Measurements from ENCODE around the gene ELN. TPM values are rescaled to one million over a fixed set of nuclear protein-coding genes. Genes with fewer than 3 reads are reported as not detected.

Gene ELN
- polyA plus RNA-seq, 6 donors from 2014 or later: not detected

DNA sequence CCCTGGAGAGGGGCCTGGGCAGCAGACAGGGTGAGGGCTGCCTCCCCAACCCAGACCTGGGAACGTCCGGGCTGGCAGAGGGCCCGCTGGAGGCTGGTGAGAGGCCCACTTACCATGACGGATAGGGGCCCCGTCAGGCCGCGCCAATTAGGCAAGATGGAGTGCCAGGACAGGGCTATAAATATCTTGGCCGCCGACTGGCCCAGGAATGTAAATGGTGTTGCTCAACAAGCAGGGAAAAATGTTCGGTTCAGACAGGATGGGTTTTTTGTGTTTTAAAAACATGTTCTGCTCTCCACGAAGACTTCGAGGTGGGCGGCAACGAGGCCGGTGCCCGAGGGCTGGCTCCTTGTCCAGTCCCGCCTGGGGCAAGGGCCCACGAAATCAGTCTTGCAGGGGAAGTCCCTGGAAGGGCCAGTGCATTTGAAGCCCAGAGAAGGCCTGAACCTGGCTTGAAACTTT lies 35.8 kb upstream of the ELN start:
- peaks cover 3 to 15% (median 13%) of the 10 kb centered on the region in 3 donors for H3K27me3 Mint-ChIP-seq
- ATAC-seq (ENCODE audit: low read depth in 2 of 2) (no peak), DNase-seq (no peak)
- H3K36me3 Mint-ChIP-seq: peaks cover 0 to 5% of the 10 kb centered on the region in 2 donors
- H3K27ac Mint-ChIP-seq: no peak overlapping the region
- H3K4me1 Mint-ChIP-seq: no peaks in the 10 kb centered on the region
- H3K4me3 Mint-ChIP-seq: no peak overlapping the region
- peaks cover 4 to 22% (median 9%) of the 10 kb centered on the region in 7 donors for H3K9me3 Mint-ChIP-seq

DNA sequence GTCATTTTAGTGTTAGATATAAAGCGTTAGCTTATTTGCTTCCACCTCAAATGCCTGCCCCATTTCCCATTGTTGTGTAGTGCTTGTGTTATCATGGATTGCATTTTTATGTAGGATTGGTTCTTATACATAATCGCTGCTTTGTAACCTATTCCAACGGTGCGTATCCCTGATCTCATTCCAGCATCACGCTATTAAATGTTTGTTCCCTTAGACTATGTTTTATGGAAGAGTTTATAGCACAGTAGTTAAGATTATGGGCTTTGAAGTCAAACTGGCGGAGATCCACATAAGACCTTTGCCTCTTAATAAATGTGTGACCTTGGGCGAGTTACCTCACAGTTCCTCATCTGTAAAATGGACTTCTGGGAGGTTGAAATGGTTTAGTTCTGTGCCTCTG lies 34.0 kb upstream of the ELN start:
- Mint-ChIP-seq H3K27ac (no peak overlapping the region), H3K27me3 (peaks cover 5 to 21% (median 20%) of the 10 kb centered on the region in 3 donors), H3K4me1 (no peaks in the 10 kb centered on the region), H3K36me3 (peaks cover 0 to 7% of the 10 kb centered on the region in 2 donors), H3K4me3 (no peak overlapping the region), H3K9me3 (peaks cover 4 to 22% (median 9%) of the 10 kb centered on the region in 7 donors)
- ATAC-seq (ENCODE audit: low read depth in 2 of 2) (no peak), DNase-seq (no peak)

DNA sequence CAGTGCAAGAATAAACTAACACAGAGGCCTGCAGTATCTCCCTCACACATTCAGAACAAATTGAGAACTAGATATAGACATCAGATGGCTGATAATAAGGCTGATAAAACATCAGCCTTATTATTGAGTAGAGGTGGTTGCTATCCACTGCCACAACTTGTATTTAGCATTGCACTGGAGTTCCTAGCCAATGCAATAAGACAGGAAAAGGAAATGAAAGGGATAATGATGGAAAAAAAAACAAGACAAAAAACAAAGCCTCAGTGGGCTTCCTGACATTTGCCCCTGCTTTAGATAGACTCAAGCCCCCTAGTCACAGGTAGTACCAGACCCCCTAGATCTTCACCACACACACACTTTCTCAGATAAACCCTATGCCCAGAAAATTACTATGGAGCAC lies 33.2 kb upstream of the ELN start:
- Mint-ChIP-seq H3K27ac (no peak overlapping the region), H3K4me1 (no peaks in the 10 kb centered on the region), H3K9me3 (peaks cover 4 to 22% (median 10%) of the 10 kb centered on the region in 7 donors), H3K36me3 (peaks cover 0 to 7% of the 10 kb centered on the region in 2 donors), H3K27me3 (peaks cover 5 to 21% (median 20%) of the 10 kb centered on the region in 3 donors), H3K4me3 (no peak overlapping the region)
- DNase-seq: no peak
- ATAC-seq (ENCODE audit: low read depth in 2 of 2): no peak

DNA sequence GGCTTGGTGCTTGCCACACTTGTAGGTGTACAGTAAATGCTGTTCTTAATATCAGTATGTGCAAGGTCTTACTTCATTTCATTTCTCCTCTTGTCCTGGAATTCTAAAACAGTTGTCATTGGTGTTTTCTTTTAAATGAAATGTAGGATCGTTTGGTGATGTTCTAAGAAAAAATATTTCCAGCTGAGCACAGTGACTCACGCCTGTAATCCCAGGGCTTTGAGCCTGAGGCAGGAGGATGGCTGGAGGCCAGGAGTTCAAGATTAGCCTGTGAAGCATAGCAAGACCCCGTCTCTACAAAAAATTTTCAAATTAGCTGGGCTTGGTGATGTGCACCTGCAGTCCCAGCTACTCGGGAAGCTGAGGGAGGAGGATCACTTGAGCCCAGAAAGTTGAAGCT lies 32.6 kb upstream of the ELN start:
- peaks cover 4 to 22% (median 10%) of the 10 kb centered on the region in 7 donors for H3K9me3 Mint-ChIP-seq
- DNase-seq (no peak), ATAC-seq (ENCODE audit: low read depth in 2 of 2) (no peak)
- H3K27ac Mint-ChIP-seq: no peak overlapping the region
- peaks cover 5 to 21% (median 20%) of the 10 kb centered on the region in 3 donors for H3K27me3 Mint-ChIP-seq
- peaks cover 0 to 7% of the 10 kb centered on the region in 2 donors for H3K36me3 Mint-ChIP-seq
- H3K4me3 Mint-ChIP-seq: no peak overlapping the region
- H3K4me1 Mint-ChIP-seq: no peaks in the 10 kb centered on the region

DNA sequence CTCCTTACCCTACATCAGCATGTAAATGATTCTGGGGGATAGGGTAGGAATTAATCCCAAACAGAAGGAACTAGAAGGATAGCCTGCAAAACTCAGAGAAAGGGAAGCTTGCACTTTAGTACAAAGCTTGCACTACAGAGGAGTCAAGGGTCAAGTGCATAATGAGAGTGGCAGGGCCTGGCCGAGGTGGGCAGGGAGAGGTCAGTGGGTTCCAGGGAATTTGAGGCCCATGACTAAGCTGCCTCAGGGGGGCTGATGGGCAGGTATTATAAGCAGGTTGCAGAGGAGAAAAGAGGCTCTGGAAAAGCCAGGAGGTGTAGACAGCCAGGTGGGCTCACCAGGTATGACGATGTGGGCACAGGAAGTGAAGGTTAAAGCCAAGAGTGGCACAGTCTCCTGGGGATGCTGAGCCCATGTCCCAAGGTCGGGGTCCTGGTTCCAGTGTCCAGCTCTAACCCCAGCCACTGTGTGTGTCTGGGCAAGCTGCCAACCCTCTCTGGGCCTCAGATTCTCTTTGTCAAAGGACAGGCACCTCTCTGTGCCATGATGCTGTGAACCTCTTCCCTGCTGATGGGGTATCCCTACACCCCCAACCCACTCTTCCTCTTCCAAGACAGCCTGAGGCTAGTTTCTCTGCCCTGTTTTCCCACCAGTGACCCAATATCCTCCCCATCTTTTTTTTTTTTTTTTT lies 32.0 kb upstream of the ELN start:
- ATAC-seq (ENCODE audit: low read depth in 2 of 2) (no peak), DNase-seq (no peak)
- H3K36me3 Mint-ChIP-seq: peaks cover 0 to 7% of the 10 kb centered on the region in 2 donors
- H3K4me3 Mint-ChIP-seq: no peak overlapping the region
- peaks cover 5 to 26% (median 20%) of the 10 kb centered on the region in 3 donors for H3K27me3 Mint-ChIP-seq
- no peaks in the 10 kb centered on the region for H3K4me1 Mint-ChIP-seq
- peaks cover 4 to 22% (median 10%) of the 10 kb centered on the region in 7 donors for H3K9me3 Mint-ChIP-seq
- H3K27ac Mint-ChIP-seq: no peak overlapping the region

DNA sequence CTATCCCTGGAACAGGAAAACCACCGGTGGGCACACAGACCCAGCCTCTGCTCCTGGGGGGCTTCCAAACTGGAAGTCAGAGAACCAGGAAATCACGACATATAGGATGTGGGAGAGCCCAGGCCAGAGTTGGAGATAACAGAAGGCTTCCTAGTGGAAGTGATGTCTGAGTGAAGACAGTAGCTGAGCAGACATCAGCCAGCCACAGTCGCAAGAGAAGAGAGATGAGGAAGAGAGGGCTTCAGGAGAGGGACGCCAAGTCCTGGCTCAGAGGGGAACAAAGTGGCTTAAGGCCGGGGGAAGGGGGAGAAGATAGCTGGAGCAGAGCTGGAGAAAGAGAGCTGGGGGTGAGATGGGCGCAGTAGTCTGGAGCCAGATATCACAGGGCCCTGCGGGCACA lies 30.9 kb upstream of the ELN start:
- H3K4me3 Mint-ChIP-seq: no peak overlapping the region
- DNase-seq: no peak
- ATAC-seq (ENCODE audit: low read depth in 2 of 2): no peak
- H3K36me3 Mint-ChIP-seq: peaks cover 0 to 7% of the 10 kb centered on the region in 2 donors
- H3K9me3 Mint-ChIP-seq: peaks cover 4 to 22% (median 10%) of the 10 kb centered on the region in 7 donors
- peak overlapping the region in 1 of 6 donors; percentile 43 for H3K27ac Mint-ChIP-seq
- no peaks in the 10 kb centered on the region for H3K4me1 Mint-ChIP-seq
- peaks cover 9 to 26% (median 20%) of the 10 kb centered on the region in 3 donors for H3K27me3 Mint-ChIP-seq

DNA sequence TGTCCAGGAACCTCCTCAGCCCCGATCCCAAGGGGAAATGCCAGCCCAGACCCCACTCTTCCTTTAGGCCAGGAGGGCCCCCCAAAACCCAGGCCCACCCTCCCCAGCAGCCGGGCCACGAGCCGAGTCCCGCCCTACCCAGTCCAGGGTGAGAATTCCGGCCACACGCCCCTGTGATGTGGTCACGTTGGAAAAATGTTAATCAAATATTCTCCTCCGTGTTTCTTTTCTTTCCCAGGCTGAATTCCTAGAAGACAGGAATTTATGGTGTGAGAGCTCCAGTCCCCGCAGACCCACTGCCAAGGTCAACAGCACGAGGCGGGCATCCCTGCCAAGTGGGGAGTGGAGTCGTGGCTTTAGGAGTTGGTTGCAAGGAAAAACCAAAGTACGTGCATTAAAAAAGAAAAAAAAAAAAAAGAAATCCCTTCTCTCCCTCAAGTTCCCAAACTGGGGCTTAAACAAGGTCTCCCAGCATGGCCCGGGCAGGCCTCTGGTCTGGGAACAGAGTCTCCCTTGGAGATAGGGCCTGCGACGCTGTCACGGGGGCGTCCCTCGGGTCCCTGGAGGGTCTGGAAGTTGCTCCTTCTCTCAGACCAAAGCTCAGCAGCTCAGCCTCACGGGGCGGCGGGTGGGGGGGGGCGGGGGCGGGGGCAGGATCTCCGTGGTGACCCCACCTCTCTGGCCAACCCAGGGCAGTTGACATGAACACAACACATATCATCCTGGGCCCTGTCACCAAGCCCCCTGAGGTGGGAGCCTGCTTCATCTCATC lies 28.1 kb upstream of the ELN start:
- peaks cover 0 to 7% of the 10 kb centered on the region in 2 donors for H3K36me3 Mint-ChIP-seq
- H3K4me1 Mint-ChIP-seq: peaks cover 5 to 6% (median 5%) of the 10 kb centered on the region in 3 donors
- peak overlapping the region in 1 of 6 donors; percentile 22 for H3K27ac Mint-ChIP-seq
- peaks cover 0 to 12% (median 6%) of the 10 kb centered on the region in 7 donors for H3K9me3 Mint-ChIP-seq
- no peak overlapping the region for H3K4me3 Mint-ChIP-seq
- peaks cover 9 to 27% (median 26%) of the 10 kb centered on the region in 3 donors for H3K27me3 Mint-ChIP-seq
- no peak for DNase-seq
- no peak for ATAC-seq (ENCODE audit: low read depth in 2 of 2)

DNA sequence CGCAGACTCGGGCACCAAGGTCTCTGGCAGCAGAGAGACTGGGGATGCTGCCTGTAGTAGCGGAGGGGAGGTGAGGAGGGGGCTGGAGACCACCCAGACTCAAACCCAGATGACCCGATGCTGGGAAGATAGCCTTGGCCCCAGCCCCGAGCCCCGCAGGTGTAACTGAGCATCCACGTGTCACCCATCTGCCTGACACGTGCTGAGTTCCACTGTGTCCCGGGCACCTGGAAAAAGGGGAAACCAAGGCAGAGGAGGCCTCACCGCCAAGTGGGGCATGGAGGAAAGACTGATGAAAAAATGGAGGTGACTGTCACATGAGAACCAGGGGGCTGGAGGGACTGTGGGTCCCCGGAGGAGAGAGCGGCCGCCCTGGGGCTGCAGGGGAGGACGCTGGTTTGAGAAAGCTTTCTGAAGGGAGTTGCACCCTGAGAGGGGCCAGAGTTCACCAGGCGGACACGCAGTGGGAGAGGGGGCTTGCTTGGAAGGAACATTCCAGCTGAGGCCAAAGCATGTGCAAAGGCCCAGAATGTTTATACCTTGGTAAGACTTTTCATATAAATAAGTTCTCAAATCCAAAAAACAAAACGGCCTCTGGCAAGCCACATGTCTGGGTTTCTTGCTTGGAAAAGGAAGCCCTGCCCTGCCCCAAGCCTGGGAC lies 27.4 kb upstream of the ELN start:
- peaks cover 0 to 4% (median 0%) of the 10 kb centered on the region in 7 donors for H3K9me3 Mint-ChIP-seq
- H3K4me1 Mint-ChIP-seq: peaks cover 5 to 7% (median 6%) of the 10 kb centered on the region in 3 donors
- H3K36me3 Mint-ChIP-seq: peaks cover 0 to 7% of the 10 kb centered on the region in 2 donors
- ATAC-seq (ENCODE audit: low read depth in 2 of 2) (no peak), DNase-seq (no peak)
- H3K4me3 Mint-ChIP-seq: peak overlapping the region in 1 of 8 donors; percentile 68
- no peak overlapping the region for H3K27ac Mint-ChIP-seq
- peaks cover 9 to 26% (median 23%) of the 10 kb centered on the region in 3 donors for H3K27me3 Mint-ChIP-seq

DNA sequence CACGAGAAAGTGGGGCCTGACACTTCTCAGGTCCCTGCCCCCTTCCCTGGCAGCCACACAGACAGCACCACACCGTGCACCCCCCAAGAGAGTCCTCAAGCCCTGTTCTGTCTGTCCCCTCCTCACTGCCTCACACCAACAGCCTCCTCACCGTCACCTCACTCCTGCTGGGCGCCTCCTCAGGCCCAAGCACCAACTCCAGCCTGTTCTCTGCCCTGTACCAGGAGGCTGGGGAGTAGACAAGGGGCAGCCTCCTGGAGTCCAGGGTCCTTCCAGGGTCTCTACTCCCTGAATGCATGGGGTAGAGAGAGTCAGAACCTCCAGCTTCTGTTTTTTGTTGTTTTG lies 26.9 kb upstream of the ELN start:
- H3K27me3 Mint-ChIP-seq: peaks cover 9 to 21% (median 18%) of the 10 kb centered on the region in 3 donors
- H3K4me1 Mint-ChIP-seq: peaks cover 5 to 9% (median 6%) of the 10 kb centered on the region in 3 donors
- peak overlapping the region in 2 of 6 donors; percentile 56 to 74 for H3K27ac Mint-ChIP-seq
- H3K36me3 Mint-ChIP-seq: peaks cover 0 to 7% of the 10 kb centered on the region in 2 donors
- DNase-seq (no peak), ATAC-seq (ENCODE audit: low read depth in 2 of 2) (no peak)
- no peak overlapping the region for H3K4me3 Mint-ChIP-seq
- peaks cover 0 to 3% (median 0%) of the 10 kb centered on the region in 7 donors for H3K9me3 Mint-ChIP-seq

DNA sequence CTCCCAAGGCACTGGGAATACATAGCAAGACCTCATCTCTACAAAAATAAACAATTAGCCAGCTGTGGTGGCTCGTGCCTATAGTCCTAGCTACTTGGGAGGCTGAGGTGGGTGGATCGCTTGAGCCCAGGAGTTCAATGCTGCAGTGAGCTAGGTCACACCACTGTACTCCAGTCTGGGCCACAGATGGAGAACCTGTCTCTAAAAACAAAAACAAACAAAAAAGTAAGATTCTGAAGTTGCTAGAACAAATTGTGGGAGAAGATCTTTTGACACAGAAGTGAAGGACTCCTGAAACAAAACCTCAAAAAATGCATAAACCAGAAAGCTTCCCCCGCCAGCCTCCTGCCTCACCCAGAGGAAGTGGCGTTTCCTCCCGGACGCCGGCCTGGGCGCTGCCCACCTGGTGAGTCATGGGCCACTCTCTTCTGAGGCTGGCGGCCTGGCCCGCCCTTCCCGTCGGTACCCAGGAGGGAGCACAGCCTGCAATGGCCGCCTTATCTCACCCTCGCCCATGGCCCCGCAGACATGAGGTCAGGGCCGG lies 25.4 kb upstream of the ELN start:
- no peak for DNase-seq
- no peak overlapping the region for H3K4me3 Mint-ChIP-seq
- H3K36me3 Mint-ChIP-seq: no peaks in the 10 kb centered on the region
- ATAC-seq (ENCODE audit: low read depth in 2 of 2): no peak
- H3K27me3 Mint-ChIP-seq: peaks cover 4 to 17% (median 11%) of the 10 kb centered on the region in 3 donors
- peaks cover 0 to 1% (median 0%) of the 10 kb centered on the region in 7 donors for H3K9me3 Mint-ChIP-seq
- H3K27ac Mint-ChIP-seq: no peak overlapping the region
- peaks cover 5 to 9% (median 6%) of the 10 kb centered on the region in 3 donors for H3K4me1 Mint-ChIP-seq

DNA sequence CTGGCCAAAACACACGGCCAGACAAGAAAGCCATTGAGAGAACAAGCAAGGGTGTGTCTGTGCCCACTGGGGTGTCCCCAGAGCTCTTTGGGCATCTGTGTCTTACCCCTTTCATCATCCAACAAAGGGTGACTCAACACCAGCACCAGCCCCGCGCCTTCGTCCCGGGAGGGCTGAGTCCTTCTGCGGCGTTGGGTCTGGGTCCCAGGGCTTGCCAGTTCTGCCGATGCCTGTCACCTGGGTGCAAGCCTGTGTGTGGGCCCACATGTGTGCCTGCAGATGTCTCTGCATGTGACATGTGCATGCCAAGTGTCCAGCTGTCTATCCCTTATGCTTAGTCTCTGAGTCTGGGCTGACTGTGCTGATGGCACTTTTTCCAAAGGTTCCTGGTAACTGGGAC lies 24.4 kb upstream of the ELN start:
- DNase-seq: no peak
- Mint-ChIP-seq H3K4me1 (peaks cover 5 to 9% (median 6%) of the 10 kb centered on the region in 3 donors), H3K36me3 (no peaks in the 10 kb centered on the region), H3K27me3 (peaks cover 8 to 20% (median 8%) of the 10 kb centered on the region in 3 donors), H3K27ac (no peak overlapping the region), H3K4me3 (no peak overlapping the region), H3K9me3 (peaks cover 0 to 1% (median 0%) of the 10 kb centered on the region in 7 donors)
- ATAC-seq (ENCODE audit: low read depth in 2 of 2): no peak

DNA sequence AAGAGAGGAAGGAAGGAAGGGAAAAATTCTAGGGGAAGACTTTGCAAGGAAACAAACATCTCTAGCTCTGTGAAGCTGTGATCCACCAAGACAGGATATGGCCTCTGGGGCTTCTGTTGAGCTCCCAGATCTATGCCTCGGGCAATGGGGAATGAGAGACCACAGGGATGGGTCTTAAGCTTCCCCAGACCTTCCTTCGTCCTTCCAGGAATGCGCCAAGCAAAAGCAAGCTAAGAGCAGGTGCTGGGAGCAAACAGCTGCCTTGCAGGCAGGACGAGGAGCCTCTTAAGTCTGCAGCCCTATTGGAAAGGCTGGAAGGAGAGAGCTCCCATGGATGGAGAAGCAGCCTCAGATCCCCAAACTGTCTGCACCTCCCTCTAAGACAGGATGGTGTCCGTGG lies 21.9 kb upstream of the ELN start:
- peaks cover 5 to 9% (median 6%) of the 10 kb centered on the region in 3 donors for H3K4me1 Mint-ChIP-seq
- no peaks in the 10 kb centered on the region for H3K9me3 Mint-ChIP-seq
- H3K36me3 Mint-ChIP-seq: no peaks in the 10 kb centered on the region
- DNase-seq: no peak
- H3K27me3 Mint-ChIP-seq: peaks cover 8 to 20% (median 15%) of the 10 kb centered on the region in 3 donors
- H3K27ac Mint-ChIP-seq: no peak overlapping the region
- ATAC-seq (ENCODE audit: low read depth in 2 of 2): no peak
- no peak overlapping the region for H3K4me3 Mint-ChIP-seq

Measured in naive B cell (primary cell).